ENCODE results near the gene PAIP2. TPM values are rescaled to one million over a fixed set of nuclear protein-coding genes. Genes with fewer than 3 reads are reported as not detected.

PAIP2 gene
- total and polyA plus RNA-seq, 5 donors from 2014 or later: 126 to 426 (median 350) TPM

DNA sequence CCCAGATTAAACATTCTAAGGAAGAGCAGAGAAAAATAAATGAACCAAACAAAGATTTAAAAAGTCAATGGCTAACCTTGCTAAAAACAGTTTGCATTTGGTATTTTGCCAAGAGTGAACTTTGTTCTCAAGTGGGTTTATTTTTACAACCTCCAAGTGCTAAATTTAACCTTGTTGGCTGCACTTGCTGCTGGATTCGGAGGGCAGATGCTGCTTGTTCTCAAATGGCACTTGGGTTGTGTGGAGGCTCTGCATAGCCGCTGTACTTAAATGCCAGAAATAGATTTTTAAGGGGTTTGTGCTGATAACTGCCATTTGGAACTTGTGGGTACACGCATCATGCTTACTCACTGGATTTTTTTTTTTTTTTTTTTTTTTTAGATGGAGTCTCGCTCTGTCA is 75.6 kb downstream of the PAIP2 start:
- Histone ChIP-seq H3K9me3 (ENCODE audit: control insufficient read depth in 2 of 2, low read length in 2 of 2) (no peaks in the 10 kb centered on the region), H3K27me3 (ENCODE audit: control insufficient read depth, insufficient read depth, low read length) (no peaks in the 10 kb centered on the region), H3K4me1 (ENCODE audit: control insufficient read depth, insufficient read depth, low read length, poor library complexity, severe bottlenecking) (peaks cover 30% of the 10 kb centered on the region), H3K27ac (ENCODE audit: insufficient read depth, low read length, poor library complexity, severe bottlenecking) (no peak overlapping the region), H3K4me3 (ENCODE audit: low read depth, low read length) (no peak overlapping the region), H3K36me3 (ENCODE audit: control insufficient read depth, insufficient read depth, low read length) (peaks cover 7% of the 10 kb centered on the region)
- Mint-ChIP-seq H3K27me3 (no peaks in the 10 kb centered on the region), H3K4me1 (peaks cover 25 to 38% (median 33%) of the 10 kb centered on the region in 4 donors), H3K9me3 (no peaks in the 10 kb centered on the region), H3K4me3 (no peak overlapping the region), H3K36me3 (peaks cover 20% of the 10 kb centered on the region), H3K27ac (no peak overlapping the region)
- no peak for ATAC-seq (ENCODE audit: low read depth in 2 of 2)
- DNase-seq: no peak

DNA sequence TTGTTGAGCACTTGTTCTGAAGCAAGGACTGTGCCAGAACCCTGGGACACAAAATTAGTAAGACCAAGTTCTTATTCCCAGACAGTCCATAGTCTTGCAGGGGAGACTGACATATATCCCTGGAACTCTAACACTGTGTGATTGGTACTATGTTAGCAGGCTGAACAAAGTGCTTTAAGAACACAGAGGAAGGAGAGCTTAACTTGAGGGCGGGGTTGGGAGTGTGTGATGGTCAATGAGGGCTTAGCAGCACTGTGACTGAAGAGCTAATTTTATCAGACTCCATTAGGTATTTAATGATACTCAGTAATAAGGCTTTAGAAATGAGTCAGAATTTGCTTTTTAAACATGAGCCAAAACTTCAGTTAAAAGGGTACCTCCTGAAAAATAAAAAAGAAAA is 77.1 kb downstream of the PAIP2 start:
- H3K27ac Mint-ChIP-seq: no peak overlapping the region
- Histone ChIP-seq H3K36me3 (ENCODE audit: control insufficient read depth, insufficient read depth, low read length) (peaks cover 8% of the 10 kb centered on the region), H3K4me3 (ENCODE audit: low read depth, low read length) (no peak overlapping the region), H3K4me1 (ENCODE audit: control insufficient read depth, insufficient read depth, low read length, poor library complexity, severe bottlenecking) (peaks cover 27% of the 10 kb centered on the region), H3K9me3 (ENCODE audit: control insufficient read depth in 2 of 2, low read length in 2 of 2) (no peaks in the 10 kb centered on the region), H3K27me3 (ENCODE audit: control insufficient read depth, insufficient read depth, low read length) (no peaks in the 10 kb centered on the region), H3K27ac (ENCODE audit: insufficient read depth, low read length, poor library complexity, severe bottlenecking) (no peak overlapping the region)
- no peak for ATAC-seq (ENCODE audit: low read depth in 2 of 2)
- H3K4me1 Mint-ChIP-seq: peaks cover 18 to 38% (median 33%) of the 10 kb centered on the region in 4 donors
- no peaks in the 10 kb centered on the region for H3K9me3 Mint-ChIP-seq
- DNase-seq: no peak
- H3K36me3 Mint-ChIP-seq: peaks cover 24% of the 10 kb centered on the region
- no peak overlapping the region for H3K4me3 Mint-ChIP-seq
- H3K27me3 Mint-ChIP-seq: no peaks in the 10 kb centered on the region

Other genes with a start within 250 kb of the PAIP2 start
- 12.3 TPM for gene SIL1, start 143.5 kb upstream of the PAIP2 start, total RNA-seq
- gene SIL1, start 143.5 kb upstream of the PAIP2 start, polyA plus RNA-seq: 10 to 100 TPM in 3 of 4 donors, 1 to 10 TPM in 1; 9.8 to 12.3 (median 11.0) TPM
- 391 TPM for gene MATR3, start 48.1 kb upstream of the PAIP2 start, total RNA-seq
- gene MATR3, start 48.1 kb upstream of the PAIP2 start, polyA plus RNA-seq: 100 to 1,000 TPM; 327 to 383 (median 361) TPM
- gene SLC23A1, start 41.4 kb downstream of the PAIP2 start, total RNA-seq: not detected
- under 1 TPM in 2 of 4 donors, not detected in 2; 0.09 to 0.13 TPM for gene SLC23A1, start 41.4 kb downstream of the PAIP2 start, polyA plus RNA-seq
- gene MZB1, start 48.1 kb downstream of the PAIP2 start, total RNA-seq: 2.2 TPM
- gene MZB1, start 48.1 kb downstream of the PAIP2 start, polyA plus RNA-seq: 1 to 10 TPM in 2 of 4 donors, under 1 TPM in 2; 0.39 to 1.7 (median 1.0) TPM
- 1.2 TPM for gene PROB1, start 53.2 kb downstream of the PAIP2 start, total RNA-seq
- under 1 TPM; 0.25 to 0.86 (median 0.59) TPM for gene PROB1, start 53.2 kb downstream of the PAIP2 start, polyA plus RNA-seq
- 4.4 TPM for gene SPATA24, start 62.2 kb downstream of the PAIP2 start, total RNA-seq
- gene SPATA24, start 62.2 kb downstream of the PAIP2 start, polyA plus RNA-seq: 1 to 10 TPM; 5.5 to 6.8 (median 6.1) TPM
- 8.2 TPM for gene DNAJC18, start 97.7 kb downstream of the PAIP2 start, total RNA-seq
- 1 to 10 TPM; 4.0 to 9.0 (median 5.1) TPM for gene DNAJC18, start 97.7 kb downstream of the PAIP2 start, polyA plus RNA-seq
- gene ECSCR, start 120.9 kb downstream of the PAIP2 start, total RNA-seq: 0.64 TPM
- 1 to 10 TPM in 1 of 4 donors, under 1 TPM in 2, not detected in 1; 0.23 to 1.6 (median 0.92) TPM for gene ECSCR, start 120.9 kb downstream of the PAIP2 start, polyA plus RNA-seq
- gene SMIM33, start 129.2 kb downstream of the PAIP2 start, total RNA-seq: 0.54 TPM
- 1 to 10 TPM in 1 of 4 donors, under 1 TPM in 3; 0.08 to 1.9 (median 0.73) TPM for gene SMIM33, start 129.2 kb downstream of the PAIP2 start, polyA plus RNA-seq
- gene STING1, start 140.9 kb downstream of the PAIP2 start, total RNA-seq: 295 TPM
- gene STING1, start 140.9 kb downstream of the PAIP2 start, polyA plus RNA-seq: 100 to 1,000 TPM; 131 to 177 (median 158) TPM
- 181 TPM for gene UBE2D2, start 219.5 kb downstream of the PAIP2 start, total RNA-seq
- 100 to 1,000 TPM; 330 to 376 (median 350) TPM for gene UBE2D2, start 219.5 kb downstream of the PAIP2 start, polyA plus RNA-seq

All from CD4-positive, CD25-positive, alpha-beta regulatory T cell (primary cell).